ENCODE measurements around the gene PRKCH.
A peak's percentile ranks its signal among the peaks of the same experiment; 100 is the strongest.
"Not testable (repeated sequence)": the region's sequence is repeated elsewhere in the genome, so short reads cannot be mapped to it uniquely, and the experiment has no call there.

Gene PRKCH

DNA sequence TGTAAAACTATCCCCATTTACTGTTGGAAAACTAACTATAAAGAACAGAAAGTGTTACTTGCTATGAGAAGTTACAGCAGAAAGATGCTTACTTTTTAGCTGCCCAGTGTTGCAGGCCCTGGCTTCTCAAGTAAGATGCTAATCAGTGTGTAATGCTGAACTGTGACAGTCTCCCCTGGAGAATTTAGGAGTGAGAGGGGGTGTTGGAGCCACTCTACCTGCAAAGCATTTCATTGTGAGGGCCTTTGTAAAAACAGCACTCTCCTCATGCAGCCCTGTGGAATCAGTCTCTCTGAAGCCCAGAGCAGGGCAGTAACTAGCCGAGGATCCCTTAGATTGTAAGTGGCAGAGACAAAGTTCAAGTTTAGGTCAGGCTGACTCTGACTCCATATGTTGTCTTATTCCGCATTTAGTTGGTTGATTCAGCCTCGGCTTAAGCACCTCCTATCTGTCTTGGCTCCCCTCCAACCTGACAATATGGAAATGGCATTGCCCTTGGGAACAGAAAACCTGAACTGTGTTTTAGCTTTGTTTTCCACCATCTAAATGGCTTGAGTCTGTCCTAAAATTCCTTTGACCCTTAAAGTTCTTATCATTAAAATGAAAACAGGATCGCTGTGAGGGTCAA lies 141.3 kb downstream of the PRKCH start:
- no peak for DNase-seq

- no peak for DNase-seq
Measured at GRCh38 chr14:61463664-61464285, 142.4 kb downstream of the PRKCH start.

DNA sequence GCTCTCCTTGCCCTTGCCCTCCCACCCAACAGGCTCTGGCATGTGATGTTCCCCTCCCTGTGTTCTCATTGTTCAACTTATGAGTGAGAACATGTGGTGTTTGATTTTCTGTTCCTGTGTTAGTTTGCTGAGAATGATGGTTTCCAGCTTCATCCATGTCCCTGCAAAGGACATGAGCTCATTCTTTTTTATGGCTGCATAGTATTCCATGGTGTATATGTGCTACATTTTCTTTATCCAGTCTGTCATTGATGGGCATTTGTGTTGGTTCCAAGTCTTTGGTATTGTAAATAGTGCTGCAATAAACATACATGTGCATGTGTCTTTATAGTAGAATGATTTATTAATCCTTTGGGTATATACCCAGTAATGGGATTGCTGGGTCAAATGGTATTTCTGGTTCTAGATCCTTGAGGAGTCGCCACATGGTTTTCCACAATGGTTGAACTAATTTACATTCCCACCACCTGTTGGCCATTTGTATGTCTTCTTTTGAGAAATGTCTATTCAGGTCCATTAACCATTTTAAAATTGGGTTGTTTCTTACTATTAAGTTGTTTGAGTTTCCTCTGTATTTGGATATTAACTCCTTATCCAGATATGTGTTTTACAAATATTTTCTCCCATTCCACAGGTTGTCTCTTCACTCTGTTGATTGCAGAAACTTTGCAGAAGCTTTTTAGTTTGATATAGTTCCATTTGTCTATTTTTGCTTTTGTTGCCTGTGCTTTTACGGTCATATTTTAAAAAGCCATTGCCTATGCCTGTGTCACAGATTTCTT lies 143.4 kb downstream of the PRKCH start:
- not testable (repeated sequence) for DNase-seq

DNA sequence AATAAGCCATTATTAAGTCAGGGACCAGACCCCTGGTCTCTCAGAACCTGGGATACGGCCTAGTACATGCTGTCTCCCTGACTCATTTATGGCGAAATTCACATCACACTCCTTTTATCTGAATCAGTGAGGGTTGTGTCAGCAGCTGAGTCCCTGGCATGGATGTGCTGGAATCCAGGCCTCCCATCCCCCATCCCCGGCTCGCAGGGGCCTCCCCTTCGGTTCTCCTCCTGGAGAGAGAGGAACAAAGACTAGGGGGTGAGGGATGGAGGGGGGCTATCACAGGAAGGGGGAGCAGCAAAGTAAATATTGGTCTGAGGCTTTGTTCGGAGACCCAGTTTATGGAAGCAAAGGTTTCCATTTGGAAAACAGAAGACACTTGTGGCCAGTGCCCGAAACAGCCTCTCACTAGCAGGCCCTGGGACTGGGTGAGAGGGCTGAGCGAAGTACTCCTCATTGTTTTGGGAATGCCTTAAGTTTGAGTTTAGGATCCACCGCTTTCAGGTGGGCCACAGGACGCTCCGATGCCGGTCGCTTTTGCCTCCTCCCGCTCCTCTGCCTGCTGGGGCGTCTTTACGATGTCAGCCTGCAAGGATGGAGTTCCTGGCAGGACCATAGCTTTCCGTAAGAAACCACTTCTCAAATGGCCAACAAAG lies 145.0 kb downstream of the PRKCH start:
- no peak for DNase-seq

DNA sequence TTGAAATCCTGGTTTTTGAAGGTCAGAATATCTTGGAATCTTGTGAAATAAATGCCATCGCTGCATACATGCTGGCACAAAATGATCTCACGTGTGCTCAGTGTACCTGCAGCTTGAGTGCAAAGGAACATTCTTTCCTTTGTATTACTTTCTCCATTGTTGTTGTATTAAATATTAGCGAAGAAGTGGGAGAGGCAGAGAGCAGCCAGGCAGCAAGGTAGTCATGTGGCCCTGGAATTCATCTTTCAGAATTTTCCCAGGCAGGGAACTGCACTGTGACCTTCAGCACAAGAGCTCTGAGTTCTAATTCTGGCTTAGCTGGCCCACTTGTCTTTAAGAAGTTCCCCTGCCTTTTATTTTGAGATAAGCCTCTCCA lies 145.5 kb downstream of the PRKCH start:
- DNase-seq = no peak

GRCh38 chr14:61467296-61467695 lies 145.9 kb downstream of the PRKCH start:
- no peak for DNase-seq

- no peak for DNase-seq
Measured at GRCh38 chr14:61468063-61468825, 146.9 kb downstream of the PRKCH start.

- DNase-seq = no peak
Measured at GRCh38 chr14:61469781-61470180, 148.4 kb downstream of the PRKCH start.

DNA sequence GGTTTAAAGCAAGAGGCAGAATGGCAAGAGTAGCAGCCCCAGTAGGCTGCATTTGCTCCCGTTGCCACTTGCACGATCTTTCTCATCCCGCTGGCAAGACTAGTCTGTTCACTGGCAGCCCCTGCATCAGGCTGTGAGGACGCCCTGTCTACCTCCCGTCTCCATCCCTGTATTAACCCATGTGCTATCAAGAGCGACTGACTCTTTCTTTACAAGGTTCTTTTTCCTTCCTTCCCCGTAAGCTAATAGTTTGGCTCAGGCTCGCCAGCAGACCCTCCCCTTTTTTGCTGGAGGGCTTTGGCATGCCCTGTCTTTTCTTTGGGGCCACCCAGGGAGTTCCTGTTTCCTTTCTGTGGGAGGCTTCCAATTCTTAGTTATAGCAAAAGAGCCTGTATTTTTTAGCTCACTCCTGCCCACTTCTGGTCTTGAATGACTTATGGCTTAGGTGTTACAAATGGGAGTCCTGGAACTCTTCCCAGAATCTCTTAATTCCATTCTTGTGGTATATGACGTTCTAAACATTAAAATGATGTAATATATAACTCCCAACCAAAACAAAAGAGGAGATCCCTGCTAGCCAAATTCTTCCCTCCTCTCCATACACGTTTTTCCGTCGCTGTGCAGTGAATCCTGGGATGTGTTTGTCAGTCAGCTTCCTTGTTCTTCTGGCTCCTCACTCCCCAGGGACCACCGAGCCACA lies 149.0 kb downstream of the PRKCH start:
- no peak for DNase-seq

DNA sequence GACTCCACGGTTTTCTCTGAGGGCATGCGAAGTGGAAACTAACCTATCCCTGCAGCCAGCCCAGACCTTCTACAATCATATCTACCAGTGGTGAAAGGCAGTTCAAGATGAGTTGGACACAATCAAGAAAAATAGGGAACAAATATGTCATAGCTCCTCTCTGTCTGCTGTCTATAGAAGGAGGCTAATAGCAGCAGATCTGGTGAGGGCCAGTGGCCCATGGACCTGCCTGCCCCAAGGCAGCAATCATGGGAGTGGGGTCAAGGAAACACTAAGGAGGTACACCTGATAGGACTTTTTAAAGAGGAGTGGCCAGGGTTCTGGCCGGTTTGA lies 149.5 kb downstream of the PRKCH start:
- no peak for DNase-seq

- DNase-seq = no peak
Measured at GRCh38 chr14:61471297-61472005, 150.1 kb downstream of the PRKCH start.

- DNase-seq = no peak
Measured at GRCh38 chr14:61472011-61472672, 150.8 kb downstream of the PRKCH start.

DNA sequence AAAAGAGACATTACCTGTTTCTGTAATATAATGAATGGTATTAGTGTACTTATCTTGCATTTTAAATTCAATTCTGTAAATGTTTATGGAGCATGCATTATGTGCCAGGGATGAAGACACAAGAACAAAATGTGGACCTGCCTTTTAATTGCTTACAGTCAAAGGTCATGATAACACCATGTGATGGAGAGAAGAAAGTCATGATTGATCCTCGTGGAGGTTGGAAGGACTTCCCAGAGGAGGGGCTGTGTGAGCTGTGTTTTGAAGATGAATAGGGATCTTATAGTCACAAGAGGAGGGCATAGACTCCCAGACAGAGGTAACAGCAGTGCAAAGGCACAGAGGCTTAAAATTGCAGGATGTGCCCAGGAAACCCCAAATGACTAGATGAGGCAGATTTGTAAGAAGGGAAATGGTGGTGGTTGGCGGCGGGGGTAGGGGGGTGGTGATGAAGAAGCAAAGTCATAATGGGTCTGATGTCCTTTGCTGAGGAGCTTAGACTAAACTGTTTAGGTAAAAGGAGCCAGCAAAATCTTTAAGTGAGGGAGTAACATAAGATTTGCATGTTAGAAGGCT lies 151.5 kb downstream of the PRKCH start:
- no peak for DNase-seq

- DNase-seq = no peak
Measured at GRCh38 chr14:61474015-61474414, 152.6 kb downstream of the PRKCH start.

GRCh38 chr14:61474701-61475100 lies 153.3 kb downstream of the PRKCH start:
- no peak for DNase-seq

GRCh38 chr14:61475316-61475715 lies 153.9 kb downstream of the PRKCH start:
- DNase-seq = peak; percentile 33

DNA sequence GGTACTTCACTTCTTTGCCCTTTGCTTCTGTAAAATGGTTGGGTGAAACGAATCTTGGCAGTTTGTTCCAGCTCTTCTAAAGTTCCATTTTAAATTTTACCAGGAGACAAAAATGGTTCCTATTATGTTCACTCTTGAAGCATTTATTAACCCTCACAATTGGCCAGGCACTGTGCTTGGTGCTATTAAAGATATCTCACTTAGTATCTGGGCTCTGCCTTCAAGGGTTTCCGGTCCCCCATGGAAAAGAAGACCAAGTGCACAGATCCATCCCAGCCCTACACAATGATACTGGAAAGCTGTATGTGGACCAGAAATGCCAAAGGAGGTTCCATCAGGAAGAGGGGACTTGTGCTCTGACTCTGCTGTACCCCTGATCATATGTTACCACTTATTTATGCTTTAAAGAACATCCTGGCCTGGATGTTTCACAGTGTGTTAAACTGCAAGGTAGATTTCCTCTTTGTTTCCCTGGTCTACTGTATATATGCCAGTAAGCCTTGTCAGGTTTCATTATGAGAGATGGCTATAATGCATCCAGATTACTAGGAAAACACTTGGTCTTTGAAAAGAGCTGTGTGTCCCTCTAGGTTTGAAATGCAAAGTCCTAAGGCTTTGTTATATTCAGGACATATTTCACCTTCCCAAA lies 154.8 kb downstream of the PRKCH start:
- no peak for DNase-seq

- no peak for DNase-seq
Measured at GRCh38 chr14:61476754-61477410, 155.5 kb downstream of the PRKCH start.

DNA sequence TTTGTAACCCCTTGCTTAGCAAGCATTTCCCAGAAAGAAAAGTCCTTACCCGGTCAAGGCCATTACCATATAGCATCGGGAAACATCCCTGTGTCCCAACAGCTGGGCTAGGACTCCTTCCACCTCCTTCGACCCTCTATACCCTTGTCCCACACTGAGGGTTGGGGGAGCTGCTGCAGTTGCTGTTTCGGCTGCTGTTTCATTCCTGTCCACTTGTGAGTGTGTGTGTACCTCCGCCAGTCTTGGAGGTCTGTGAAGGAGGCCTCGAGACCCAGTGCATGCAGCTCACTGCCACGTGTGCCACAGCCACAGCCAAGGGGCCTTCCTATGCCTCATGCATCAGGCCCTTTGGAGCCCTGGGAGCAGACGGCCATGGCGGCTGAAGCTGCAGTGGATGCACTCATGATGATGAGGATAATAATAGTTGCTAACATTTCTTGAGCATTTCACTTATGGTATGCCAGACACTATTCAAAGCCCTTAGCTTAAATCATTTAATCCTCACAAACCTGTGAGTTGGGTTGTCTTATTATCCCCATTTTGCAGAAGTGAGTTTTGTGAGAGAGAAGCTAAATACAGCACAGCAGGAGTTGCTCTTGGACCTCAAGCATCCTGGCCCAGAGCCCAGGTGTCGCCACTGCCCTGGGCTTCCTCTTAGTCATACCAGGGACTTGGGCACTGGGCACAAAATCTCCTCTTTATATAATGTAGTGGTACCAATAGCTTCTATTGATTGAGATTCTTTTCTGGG lies 156.5 kb downstream of the PRKCH start:
- DNase-seq = no peak

Data from NCI-H774 (cell line).